Measurements from ENCODE around the gene SORCS2.

DNA sequence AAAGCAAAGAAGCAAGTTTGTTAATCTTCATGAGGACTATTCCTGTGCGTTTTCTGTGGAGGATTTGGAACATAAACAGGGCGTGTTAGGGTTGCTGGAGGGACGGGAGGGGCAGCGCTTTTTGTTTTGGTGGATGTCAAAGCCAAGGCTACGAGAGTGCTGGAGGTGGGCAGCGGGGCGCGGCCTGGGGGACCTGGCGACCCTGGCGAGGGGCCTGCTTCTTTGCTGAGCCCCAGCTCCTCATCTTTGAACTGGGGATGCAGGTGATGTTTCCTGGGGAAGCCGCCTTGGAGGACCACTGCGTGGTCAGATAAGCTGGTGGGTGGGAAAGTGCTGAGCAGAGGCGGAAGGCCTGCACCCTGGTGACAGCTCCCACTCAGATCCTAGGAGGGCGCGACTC lies 55.2 kb downstream of the SORCS2 start:
- TF ChIP-seq TAF1 (IDR thresholded peaks at IDR 0.05; ENCODE audit: borderline replicate concordance, insufficient read depth, low read length) (no peak), POLR2AphosphoS5 (IDR thresholded peaks at IDR 0.05; ENCODE audit: low read depth, low read length) (no peak), FOXP2 (optimal IDR thresholded peaks at IDR 0.05; ENCODE audit: borderline replicate concordance, extremely low read depth, extremely low read length, insufficient read depth) (no peak), SIN3A (IDR thresholded peaks at IDR 0.05; ENCODE audit: borderline replicate concordance, insufficient read depth, low read length) (no peak)
- TF ChIP-seq, protein P1, sequence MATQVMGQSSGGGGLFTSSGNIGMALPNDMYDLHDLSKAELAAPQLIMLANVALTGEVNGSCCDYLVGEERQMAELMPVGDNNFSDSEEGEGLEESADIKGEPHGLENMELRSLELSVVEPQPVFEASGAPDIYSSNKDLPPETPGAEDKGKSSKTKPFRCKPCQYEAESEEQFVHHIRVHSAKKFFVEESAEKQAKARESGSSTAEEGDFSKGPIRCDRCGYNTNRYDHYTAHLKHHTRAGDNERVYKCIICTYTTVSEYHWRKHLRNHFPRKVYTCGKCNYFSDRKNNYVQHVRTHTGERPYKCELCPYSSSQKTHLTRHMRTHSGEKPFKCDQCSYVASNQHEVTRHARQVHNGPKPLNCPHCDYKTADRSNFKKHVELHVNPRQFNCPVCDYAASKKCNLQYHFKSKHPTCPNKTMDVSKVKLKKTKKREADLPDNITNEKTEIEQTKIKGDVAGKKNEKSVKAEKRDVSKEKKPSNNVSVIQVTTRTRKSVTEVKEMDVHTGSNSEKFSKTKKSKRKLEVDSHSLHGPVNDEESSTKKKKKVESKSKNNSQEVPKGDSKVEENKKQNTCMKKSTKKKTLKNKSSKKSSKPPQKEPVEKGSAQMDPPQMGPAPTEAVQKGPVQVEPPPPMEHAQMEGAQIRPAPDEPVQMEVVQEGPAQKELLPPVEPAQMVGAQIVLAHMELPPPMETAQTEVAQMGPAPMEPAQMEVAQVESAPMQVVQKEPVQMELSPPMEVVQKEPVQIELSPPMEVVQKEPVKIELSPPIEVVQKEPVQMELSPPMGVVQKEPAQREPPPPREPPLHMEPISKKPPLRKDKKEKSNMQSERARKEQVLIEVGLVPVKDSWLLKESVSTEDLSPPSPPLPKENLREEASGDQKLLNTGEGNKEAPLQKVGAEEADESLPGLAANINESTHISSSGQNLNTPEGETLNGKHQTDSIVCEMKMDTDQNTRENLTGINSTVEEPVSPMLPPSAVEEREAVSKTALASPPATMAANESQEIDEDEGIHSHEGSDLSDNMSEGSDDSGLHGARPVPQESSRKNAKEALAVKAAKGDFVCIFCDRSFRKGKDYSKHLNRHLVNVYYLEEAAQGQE (IDR thresholded peaks at IDR 0.05; ENCODE audit: insufficient read depth in 1 of 2, low read depth in 2 of 2, low read length in 2 of 2), result no peak

Measured in PFSK-1 (cell line).